ENCODE data around the gene PCDHGA1. TPM values are rescaled to one million over a fixed set of nuclear protein-coding genes. Genes with fewer than 3 reads are reported as not detected.
A peak's percentile ranks its signal among the peaks of the same experiment; 100 is the strongest.

PCDHGA1 gene
- total RNA-seq, 1 donor from 2014 or later = 0.31 TPM

DNA sequence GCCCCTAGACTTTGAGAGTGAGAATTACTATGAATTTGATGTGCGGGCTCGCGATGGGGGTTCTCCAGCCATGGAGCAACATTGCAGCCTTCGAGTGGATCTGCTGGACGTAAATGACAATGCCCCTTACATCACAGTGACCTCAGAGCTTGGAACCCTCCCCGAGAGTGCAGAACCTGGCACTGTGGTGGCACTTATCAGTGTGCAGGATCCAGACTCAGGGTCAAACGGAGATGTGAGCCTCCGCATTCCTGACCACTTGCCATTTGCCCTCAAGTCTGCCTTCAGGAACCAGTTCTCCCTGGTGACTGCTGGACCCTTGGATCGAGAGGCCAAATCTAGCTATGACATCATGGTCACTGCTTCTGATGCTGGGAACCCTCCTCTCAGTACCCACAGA lies 155.8 kb downstream of the PCDHGA1 start:
- Mint-ChIP-seq H3K36me3 (peaks cover 62% of the 10 kb centered on the region), H3K4me1 (ENCODE audit: unreplicated experiment) (peaks cover 20% of the 10 kb centered on the region), H3K4me3 (peak overlapping the region; percentile 25), H3K27me3 (peaks cover 23% of the 10 kb centered on the region), H3K27ac (no peak overlapping the region), H3K9me3 (peaks cover 5% of the 10 kb centered on the region)
- TF ChIP-seq, protein P1, sequence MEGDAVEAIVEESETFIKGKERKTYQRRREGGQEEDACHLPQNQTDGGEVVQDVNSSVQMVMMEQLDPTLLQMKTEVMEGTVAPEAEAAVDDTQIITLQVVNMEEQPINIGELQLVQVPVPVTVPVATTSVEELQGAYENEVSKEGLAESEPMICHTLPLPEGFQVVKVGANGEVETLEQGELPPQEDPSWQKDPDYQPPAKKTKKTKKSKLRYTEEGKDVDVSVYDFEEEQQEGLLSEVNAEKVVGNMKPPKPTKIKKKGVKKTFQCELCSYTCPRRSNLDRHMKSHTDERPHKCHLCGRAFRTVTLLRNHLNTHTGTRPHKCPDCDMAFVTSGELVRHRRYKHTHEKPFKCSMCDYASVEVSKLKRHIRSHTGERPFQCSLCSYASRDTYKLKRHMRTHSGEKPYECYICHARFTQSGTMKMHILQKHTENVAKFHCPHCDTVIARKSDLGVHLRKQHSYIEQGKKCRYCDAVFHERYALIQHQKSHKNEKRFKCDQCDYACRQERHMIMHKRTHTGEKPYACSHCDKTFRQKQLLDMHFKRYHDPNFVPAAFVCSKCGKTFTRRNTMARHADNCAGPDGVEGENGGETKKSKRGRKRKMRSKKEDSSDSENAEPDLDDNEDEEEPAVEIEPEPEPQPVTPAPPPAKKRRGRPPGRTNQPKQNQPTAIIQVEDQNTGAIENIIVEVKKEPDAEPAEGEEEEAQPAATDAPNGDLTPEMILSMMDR (conservative IDR thresholded peaks at IDR 0.05) = no peak
- DNase-seq (ENCODE audit: extremely low spot score, unreplicated experiment) = no peak

DNA sequence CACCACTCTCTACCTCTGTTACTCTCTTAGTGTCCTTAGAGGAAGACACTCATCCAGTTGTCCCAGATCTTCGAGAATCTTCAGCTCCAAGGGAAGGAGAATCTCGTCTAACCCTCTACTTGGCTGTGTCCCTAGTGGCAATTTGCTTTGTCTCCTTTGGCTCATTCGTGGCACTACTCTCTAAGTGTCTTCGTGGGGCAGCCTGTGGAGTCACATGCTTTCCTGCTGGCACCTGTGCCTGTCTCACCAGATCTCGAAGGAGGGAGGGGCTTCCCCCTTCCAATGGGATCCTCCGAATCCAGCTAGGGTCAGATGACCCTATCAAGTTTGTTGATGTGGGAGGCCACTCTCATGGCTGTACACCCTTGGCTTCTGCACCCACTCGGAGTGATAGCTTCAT lies 156.8 kb downstream of the PCDHGA1 start:
- peaks cover 20% of the 10 kb centered on the region for H3K4me1 Mint-ChIP-seq (ENCODE audit: unreplicated experiment)
- peaks cover 28% of the 10 kb centered on the region for H3K27me3 Mint-ChIP-seq
- no peak for DNase-seq (ENCODE audit: extremely low spot score, unreplicated experiment)
- no peak overlapping the region for H3K27ac Mint-ChIP-seq
- peaks cover 62% of the 10 kb centered on the region for H3K36me3 Mint-ChIP-seq
- H3K4me3 Mint-ChIP-seq = peak overlapping the region; percentile 39
- H3K9me3 Mint-ChIP-seq = peaks cover 5% of the 10 kb centered on the region
- TF ChIP-seq, protein P1 (conservative IDR thresholded peaks at IDR 0.05) = no peak

DNA sequence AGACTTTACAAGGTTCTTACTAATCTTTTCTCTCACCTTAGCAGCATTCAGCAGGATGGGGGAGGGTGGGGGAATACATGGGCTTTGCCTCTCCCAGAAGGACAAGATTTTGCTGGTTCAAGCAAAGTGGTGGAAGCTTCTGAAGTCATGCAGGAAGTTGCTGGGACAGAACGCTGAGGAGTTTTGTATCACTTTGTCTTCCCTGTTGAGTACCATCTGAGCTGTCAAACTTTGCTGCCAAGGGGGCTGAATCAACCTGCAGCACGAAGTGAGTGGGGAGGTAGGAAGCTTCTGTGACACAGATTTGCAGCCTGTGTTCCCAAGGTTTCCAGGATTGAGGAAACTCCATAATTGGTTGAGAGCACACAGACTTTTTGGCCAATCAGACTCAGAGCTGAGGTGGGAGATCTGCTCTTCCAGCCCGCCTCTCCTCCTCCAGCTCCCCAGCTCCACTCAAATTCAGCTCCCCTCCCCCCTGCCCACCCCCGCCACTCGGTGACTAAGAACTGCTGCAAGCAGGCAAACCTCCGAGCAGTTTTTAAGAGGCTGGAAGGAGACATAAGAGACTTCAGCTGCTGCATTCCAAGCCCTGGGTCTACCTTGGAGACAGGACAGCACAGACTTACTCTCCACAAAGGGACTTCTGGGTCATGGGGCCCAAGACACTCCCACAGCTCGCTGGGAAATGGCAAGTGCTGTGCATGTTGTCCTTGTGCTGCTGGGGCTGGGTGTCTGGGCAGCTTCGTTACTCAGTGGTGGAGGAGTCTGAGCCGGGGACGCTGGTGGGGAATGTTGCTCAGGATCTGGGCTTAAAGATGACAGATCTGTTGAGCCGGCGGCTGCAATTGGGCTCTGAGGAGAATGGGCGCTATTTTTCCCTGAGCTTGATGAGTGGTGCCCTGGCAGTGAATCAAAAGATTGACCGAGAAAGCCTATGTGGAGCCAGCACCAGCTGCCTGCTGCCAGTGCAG lies 158.6 kb downstream of the PCDHGA1 start, which contains the start of gene PCDHGC5:
PCDHGC5 (plus strand) TSS at position 491 of the 971 bp plus-strand sequence; CDS start at position 651, 160 bp downstream.
- H3K4me1 Mint-ChIP-seq (ENCODE audit: unreplicated experiment) = peaks cover 6% of the 10 kb centered on the region
- H3K4me3 Mint-ChIP-seq = no peak within 1 kb of the TSS
- no peak for DNase-seq (ENCODE audit: extremely low spot score, unreplicated experiment)
- H3K9me3 Mint-ChIP-seq = peaks cover 5% of the 10 kb centered on the region
- H3K27me3 Mint-ChIP-seq = peaks cover 32% of the 10 kb centered on the region
- H3K36me3 Mint-ChIP-seq = peaks cover 53% of the 10 kb centered on the region
- no peak within 1 kb of the TSS for H3K27ac Mint-ChIP-seq
- TF ChIP-seq, protein P1 (conservative IDR thresholded peaks at IDR 0.05) = no peak

DNA sequence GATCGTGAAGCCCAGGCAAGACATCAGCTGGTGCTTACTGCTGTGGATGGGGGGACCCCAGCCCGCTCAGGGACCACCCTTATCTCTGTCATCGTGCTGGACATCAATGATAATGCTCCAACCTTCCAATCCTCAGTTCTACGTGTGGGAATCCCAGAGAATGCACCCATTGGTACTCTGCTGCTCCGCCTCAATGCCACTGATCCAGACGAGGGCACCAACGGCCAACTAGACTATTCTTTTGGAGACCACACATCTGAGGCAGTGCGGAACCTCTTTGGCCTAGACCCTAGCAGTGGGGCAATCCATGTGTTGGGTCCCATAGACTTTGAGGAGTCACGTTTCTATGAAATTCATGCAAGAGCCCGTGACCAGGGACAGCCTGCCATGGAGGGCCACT lies 159.5 kb downstream of the PCDHGA1 start:
- Mint-ChIP-seq H3K27ac (no peak overlapping the region), H3K36me3 (peaks cover 45% of the 10 kb centered on the region), H3K4me1 (ENCODE audit: unreplicated experiment) (peaks cover 5% of the 10 kb centered on the region)

DNA sequence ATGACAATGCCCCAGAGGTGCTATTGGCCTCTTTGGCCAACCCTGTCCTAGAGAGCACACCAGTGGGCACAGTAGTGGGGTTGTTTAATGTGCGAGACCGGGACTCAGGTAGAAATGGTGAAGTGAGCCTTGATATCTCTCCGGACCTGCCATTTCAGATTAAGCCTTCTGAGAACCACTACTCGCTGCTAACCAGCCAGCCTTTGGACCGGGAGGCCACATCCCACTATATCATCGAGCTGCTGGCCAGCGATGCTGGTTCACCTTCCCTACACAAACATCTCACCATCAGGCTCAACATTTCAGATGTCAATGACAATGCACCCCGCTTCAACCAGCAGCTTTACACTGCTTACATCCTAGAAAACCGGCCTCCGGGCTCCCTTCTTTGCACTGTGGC lies 160.0 kb downstream of the PCDHGA1 start:
- Mint-ChIP-seq H3K27ac (no peak overlapping the region), H3K9me3 (peaks cover 5% of the 10 kb centered on the region), H3K36me3 (peaks cover 42% of the 10 kb centered on the region), H3K4me1 (ENCODE audit: unreplicated experiment) (peaks cover 7% of the 10 kb centered on the region), H3K27me3 (peaks cover 21% of the 10 kb centered on the region), H3K4me3 (no peak overlapping the region)
- DNase-seq (ENCODE audit: extremely low spot score, unreplicated experiment) = no peak
- TF ChIP-seq, protein P1 (conservative IDR thresholded peaks at IDR 0.05) = no peak

More for the DNA sequence above, 159.5 kb downstream of the PCDHGA1 start:
- Mint-ChIP-seq H3K4me3 (no peak overlapping the region), H3K9me3 (peaks cover 5% of the 10 kb centered on the region), H3K27me3 (peaks cover 24% of the 10 kb centered on the region)
- TF ChIP-seq, protein P1 (conservative IDR thresholded peaks at IDR 0.05) = no peak
- no peak for DNase-seq (ENCODE audit: extremely low spot score, unreplicated experiment)
